ENCODE results near the gene TMC1.

TMC1 gene

DNA sequence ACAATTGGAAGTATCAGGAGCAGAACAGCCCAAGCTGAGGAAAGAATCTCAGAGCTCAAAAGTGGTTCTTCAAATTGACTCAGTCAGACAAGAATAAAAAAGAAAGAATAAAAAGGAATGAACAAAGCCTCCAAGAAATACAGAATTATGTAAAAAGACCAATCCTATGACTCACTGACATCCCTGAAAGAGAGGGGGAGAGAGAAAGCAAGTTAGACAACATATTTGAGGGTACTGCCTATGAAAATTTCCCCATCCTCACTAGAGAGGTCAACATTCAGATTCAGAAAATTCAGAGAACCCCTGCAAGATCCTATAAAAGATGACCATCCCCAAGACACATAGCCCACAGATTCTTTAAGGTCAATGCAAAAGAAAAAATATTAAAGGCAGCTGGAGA, 258.2 kb downstream of the TMC1 start:
- DNase-seq (ENCODE audit: extremely low read depth, low read depth) = no peak
- TF ChIP-seq, protein P1, sequence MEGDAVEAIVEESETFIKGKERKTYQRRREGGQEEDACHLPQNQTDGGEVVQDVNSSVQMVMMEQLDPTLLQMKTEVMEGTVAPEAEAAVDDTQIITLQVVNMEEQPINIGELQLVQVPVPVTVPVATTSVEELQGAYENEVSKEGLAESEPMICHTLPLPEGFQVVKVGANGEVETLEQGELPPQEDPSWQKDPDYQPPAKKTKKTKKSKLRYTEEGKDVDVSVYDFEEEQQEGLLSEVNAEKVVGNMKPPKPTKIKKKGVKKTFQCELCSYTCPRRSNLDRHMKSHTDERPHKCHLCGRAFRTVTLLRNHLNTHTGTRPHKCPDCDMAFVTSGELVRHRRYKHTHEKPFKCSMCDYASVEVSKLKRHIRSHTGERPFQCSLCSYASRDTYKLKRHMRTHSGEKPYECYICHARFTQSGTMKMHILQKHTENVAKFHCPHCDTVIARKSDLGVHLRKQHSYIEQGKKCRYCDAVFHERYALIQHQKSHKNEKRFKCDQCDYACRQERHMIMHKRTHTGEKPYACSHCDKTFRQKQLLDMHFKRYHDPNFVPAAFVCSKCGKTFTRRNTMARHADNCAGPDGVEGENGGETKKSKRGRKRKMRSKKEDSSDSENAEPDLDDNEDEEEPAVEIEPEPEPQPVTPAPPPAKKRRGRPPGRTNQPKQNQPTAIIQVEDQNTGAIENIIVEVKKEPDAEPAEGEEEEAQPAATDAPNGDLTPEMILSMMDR (IDR thresholded peaks at IDR 0.05; ENCODE audit: low read depth, low read length) = no peak

DNA sequence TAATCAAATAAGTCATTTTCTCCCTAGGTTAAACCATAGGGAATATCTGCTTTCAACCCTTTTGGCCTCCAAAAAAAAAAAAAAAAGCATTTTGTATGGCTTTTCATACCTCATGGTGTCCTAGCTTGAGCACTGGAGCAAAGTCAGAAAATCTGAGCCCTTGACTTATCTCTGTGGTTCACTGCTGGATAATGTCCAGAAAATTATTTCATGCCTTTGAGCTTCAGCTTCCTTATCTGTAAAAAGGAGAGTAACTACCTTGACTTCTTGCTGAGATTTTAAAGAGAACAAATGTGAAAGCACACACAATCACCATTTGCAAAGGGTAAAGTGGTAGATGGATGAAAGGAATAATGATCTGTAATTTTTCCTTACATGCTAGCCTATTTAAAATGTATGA, 265.5 kb downstream of the TMC1 start:
- DNase-seq (ENCODE audit: extremely low read depth, low read depth) = no peak
- TF ChIP-seq, protein P1 (IDR thresholded peaks at IDR 0.05; ENCODE audit: low read depth, low read length) = no peak

DNA sequence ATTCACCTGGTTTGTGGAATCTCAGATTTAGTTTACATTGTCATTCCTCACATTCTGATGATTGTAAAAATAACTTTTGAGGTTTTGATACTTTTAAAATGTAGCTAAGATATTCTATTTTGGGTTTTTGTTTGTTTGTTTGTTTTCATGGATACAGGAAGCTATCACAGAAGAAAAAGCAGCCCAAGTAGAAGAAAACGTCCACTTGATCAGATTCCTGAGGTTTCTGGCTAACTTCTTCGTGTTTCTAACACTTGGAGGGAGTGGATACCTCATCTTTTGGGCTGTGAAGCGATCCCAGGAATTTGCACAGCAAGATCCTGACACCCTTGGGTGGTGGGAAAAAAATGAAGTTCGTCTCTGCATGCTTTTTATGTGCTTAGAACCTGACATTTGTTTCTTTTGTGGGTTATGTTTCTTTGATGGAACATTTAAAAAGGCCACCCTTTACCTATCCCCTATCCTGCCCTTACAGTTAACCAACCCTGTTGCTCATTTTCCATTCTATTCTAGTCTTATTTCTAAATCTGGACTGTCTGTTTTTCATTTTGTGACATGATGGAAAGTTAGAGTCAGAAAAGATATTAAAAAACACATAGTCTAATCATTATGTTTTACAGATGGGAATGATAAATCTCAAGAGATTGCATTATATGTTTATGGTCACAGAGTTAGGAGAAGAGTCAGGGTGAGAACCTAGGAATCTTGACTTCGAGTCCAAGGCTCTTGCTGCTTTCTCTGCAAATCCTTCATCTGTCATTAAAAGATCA, 267.7 kb downstream of the TMC1 start:
- DNase-seq (ENCODE audit: extremely low read depth, low read depth) = no peak
- TF ChIP-seq, protein P1 (IDR thresholded peaks at IDR 0.05; ENCODE audit: low read depth, low read length) = no peak

- no peak for DNase-seq (ENCODE audit: extremely low read depth, low read depth)
- TF ChIP-seq, protein P1 (IDR thresholded peaks at IDR 0.05; ENCODE audit: low read depth, low read length) = no peak
These were observed 268.5 kb downstream of the TMC1 start for GRCh38 chr9:72789885-72790284.

GRCh38 chr9:72790989-72791388, 269.6 kb downstream of the TMC1 start:
- no peak for DNase-seq (ENCODE audit: extremely low read depth, low read depth)
- TF ChIP-seq, protein P1 (IDR thresholded peaks at IDR 0.05; ENCODE audit: low read depth, low read length) = no peak

GRCh38 chr9:72791436-72791835, 270.0 kb downstream of the TMC1 start:
- TF ChIP-seq, protein P1 (IDR thresholded peaks at IDR 0.05; ENCODE audit: low read depth, low read length) = no peak
- DNase-seq (ENCODE audit: extremely low read depth, low read depth) = no peak

GRCh38 chr9:72794946-72795345, 273.5 kb downstream of the TMC1 start:
- no peak for DNase-seq (ENCODE audit: extremely low read depth, low read depth)
- TF ChIP-seq, protein P1 (IDR thresholded peaks at IDR 0.05; ENCODE audit: low read depth, low read length) = no peak

All from AG09319 (cell line).